Natural killer cell (primary cell): ENCODE data around the gene SPINK13. TPM values are rescaled to one million over a fixed set of nuclear protein-coding genes. Genes with fewer than 3 reads are reported as not detected.

Experiments
- ATAC-seq, 3 donors: fragments of 150-1000 bp in 2 of 3; fragments of 200-7000 bp in 1 of 3; cut with Tn5 transposase; 1 replicate in 1 of 3; 2 replicates in 2 of 3; pipeline ENCODE4 v1.10.0; 2021; ENCODE audit warnings: mild to moderate bottlenecking in 2 of 3, moderate library complexity in 2 of 3
- DNase-seq, 2 donors: peaks; one replicate each; pipeline versions ENCODE4 v3.0.0 to v3.0.0-alpha.2; 2013 to 2021; ENCODE audit warnings: mixed read lengths in 1 of 2
- H3K27ac ChIP-seq: one replicate; pipeline ENCODE4 v1.5.1; 2013; ENCODE audit warnings: mild to moderate bottlenecking, low read length
- H3K27me3 ChIP-seq: one replicate; pipeline ENCODE4 v1.6.1; 2013; ENCODE audit warnings: low read length; ENCODE audit not compliant: control insufficient read depth, insufficient read depth
- H3K36me3 ChIP-seq: one replicate; pipeline ENCODE4 v1.6.1; 2013; ENCODE audit warnings: low read length; ENCODE audit not compliant: control insufficient read depth, insufficient read depth
- H3K4me1 ChIP-seq: one replicate; pipeline ENCODE4 v1.6.1; 2013; ENCODE audit warnings: low read length; ENCODE audit not compliant: control insufficient read depth, insufficient read depth
- H3K4me3 ChIP-seq: one replicate; pipeline ENCODE4 v1.5.1; 2013; ENCODE audit warnings: low read length
- H3K9me3 ChIP-seq: one replicate; pipeline ENCODE4 v1.6.1; 2013; ENCODE audit warnings: low read length; ENCODE audit not compliant: control insufficient read depth, insufficient read depth
- H3K27ac Mint-ChIP-seq, 2 donors: one replicate each; pipeline ENCODE4 v1.8.0; 2022; ENCODE audit warnings: mild to moderate bottlenecking in 2 of 2, mixed read lengths in 2 of 2, moderate library complexity in 1 of 2
- H3K27me3 Mint-ChIP-seq, 2 donors: one replicate each; pipeline ENCODE4 v1.8.0; 2022; ENCODE audit warnings: low read depth in 2 of 2, mixed read lengths in 2 of 2
- H3K36me3 Mint-ChIP-seq: one replicate; pipeline ENCODE4 v1.8.0; 2022; ENCODE audit warnings: mixed read lengths
- H3K4me1 Mint-ChIP-seq, 2 donors: one replicate each; pipeline ENCODE4 v1.8.0; 2022; ENCODE audit warnings: mixed read lengths in 2 of 2
- H3K4me3 Mint-ChIP-seq: one replicate; pipeline ENCODE4 v1.8.0; 2022; ENCODE audit warnings: mild to moderate bottlenecking, moderate library complexity, mixed read lengths
- H3K9me3 Mint-ChIP-seq, 2 donors: one replicate each; pipeline ENCODE4 v1.8.0; 2022; ENCODE audit warnings: mixed read lengths in 2 of 2
- WGBS: methylation state at CpG from one replicate; pipeline ENCODE4 v1.1.7; 2013; ENCODE audit warnings: missing lambda C conversion rate; ENCODE audit not compliant: insufficient coverage; 5-methylcytosine and 5-hydroxymethylcytosine counted together
- intact Hi-C: fragments of 100-400 bp; cut with micrococcal nuclease; formaldehyde crosslinking; loops from one replicate; pipeline ENCODE4 v1.14.2; 2022
- total RNA-seq, 4 donors: library from RNA; stranded (reverse); fragments of 120-200 nt in 1 of 4; gene quantifications; one replicate each; pipeline versions ENCODE4 v1.2.3 to v1.2.4, GENCODE V29; 2013 to 2022
- TF ChIP-seq, protein P1 (sequence below): fragments of 200-600 bp; IDR thresholded peaks from one replicate; pipeline ENCODE4 v1.8.0; 2022; ENCODE audit warnings: antibody characterized with exemption

The SPINK13 gene
- total RNA-seq, 3 donors from 2014 or later (not counting 1 experiment from before 2014, with no cell fraction given) = not detected

DNA sequence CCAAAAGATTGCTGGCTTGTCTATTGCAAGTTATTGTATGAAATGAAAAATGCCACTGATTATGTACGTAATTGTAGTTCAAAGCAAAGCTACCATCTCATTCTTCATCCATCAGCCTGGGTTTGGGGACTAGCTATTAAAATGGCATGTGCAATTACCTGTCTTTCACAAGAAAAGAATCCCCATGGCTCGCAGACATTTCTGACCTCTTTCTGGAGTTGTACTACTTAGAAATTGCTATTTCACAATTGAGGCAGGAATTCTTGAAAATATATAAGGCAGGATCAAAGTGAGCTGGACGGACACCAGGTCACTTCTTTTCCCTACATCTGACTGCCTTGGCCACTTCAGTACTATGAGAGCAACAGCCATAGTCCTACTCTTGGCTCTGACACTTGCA, 66.7 kb downstream of the SPINK13 start, which contains the start of gene SPINK9:
SPINK9 (plus strand) TSS at position 301 of the 400 bp plus-strand sequence; CDS start at position 356, 55 bp downstream.
- no peak for DNase-seq
- Histone ChIP-seq H3K4me1 (no peaks in the 10 kb centered on the region), H3K27ac (no peak within 1 kb of the TSS), H3K4me3 (no peak within 1 kb of the TSS), H3K36me3 (no peaks in the 10 kb centered on the region), H3K27me3 (no peaks in the 10 kb centered on the region), H3K9me3 (no peaks in the 10 kb centered on the region)
- ATAC-seq = no peak
- TF ChIP-seq, protein P1, sequence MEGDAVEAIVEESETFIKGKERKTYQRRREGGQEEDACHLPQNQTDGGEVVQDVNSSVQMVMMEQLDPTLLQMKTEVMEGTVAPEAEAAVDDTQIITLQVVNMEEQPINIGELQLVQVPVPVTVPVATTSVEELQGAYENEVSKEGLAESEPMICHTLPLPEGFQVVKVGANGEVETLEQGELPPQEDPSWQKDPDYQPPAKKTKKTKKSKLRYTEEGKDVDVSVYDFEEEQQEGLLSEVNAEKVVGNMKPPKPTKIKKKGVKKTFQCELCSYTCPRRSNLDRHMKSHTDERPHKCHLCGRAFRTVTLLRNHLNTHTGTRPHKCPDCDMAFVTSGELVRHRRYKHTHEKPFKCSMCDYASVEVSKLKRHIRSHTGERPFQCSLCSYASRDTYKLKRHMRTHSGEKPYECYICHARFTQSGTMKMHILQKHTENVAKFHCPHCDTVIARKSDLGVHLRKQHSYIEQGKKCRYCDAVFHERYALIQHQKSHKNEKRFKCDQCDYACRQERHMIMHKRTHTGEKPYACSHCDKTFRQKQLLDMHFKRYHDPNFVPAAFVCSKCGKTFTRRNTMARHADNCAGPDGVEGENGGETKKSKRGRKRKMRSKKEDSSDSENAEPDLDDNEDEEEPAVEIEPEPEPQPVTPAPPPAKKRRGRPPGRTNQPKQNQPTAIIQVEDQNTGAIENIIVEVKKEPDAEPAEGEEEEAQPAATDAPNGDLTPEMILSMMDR = no peak
- Mint-ChIP-seq H3K9me3 (peaks cover 0 to 6% of the 10 kb centered on the region in 2 donors), H3K27ac (no peak within 1 kb of the TSS), H3K36me3 (no peaks in the 10 kb centered on the region), H3K4me1 (no peaks in the 10 kb centered on the region), H3K4me3 (no peak within 1 kb of the TSS), H3K27me3 (no peaks in the 10 kb centered on the region)
- 88% methylated on average over 3 of the region's 3 CpGs for WGBS
- intact Hi-C loops = no loop called here

Other genes with a start within 250 kb of the SPINK13 start
- gene SPINK5, start 204.8 kb upstream of the SPINK13 start, total RNA-seq = not detected
- not detected for gene SPINK14, start 100.2 kb upstream of the SPINK13 start, total RNA-seq
- gene SPINK6, start 65.8 kb upstream of the SPINK13 start, total RNA-seq = not detected
- gene MARCOL, start 30.3 kb upstream of the SPINK13 start, total RNA-seq = not detected
- not detected for gene SPINK7, start 43.6 kb downstream of the SPINK13 start, total RNA-seq
- gene SPINK9, start 66.8 kb downstream of the SPINK13 start, total RNA-seq = not detected
- gene FBXO38, start 115.2 kb downstream of the SPINK13 start, total RNA-seq = 10 to 100 TPM; 55.2 to 76.6 (median 65.1) TPM